Measurements from ENCODE around the gene OR2T1. TPM values are rescaled to one million over a fixed set of nuclear protein-coding genes. Genes with fewer than 3 reads are reported as not detected.

Gene OR2T1
- total RNA-seq, 1 experiment from 2014 or later, result not detected

GRCh38 chr1:248366609-248367008 is 36.2 kb upstream of the OR2T1 start:
- ChIA-PET POLR2A (no interaction called here), CTCF (no interaction called here)
- intact Hi-C loops (cut with micrococcal nuclease; ENCODE audit: unreplicated experiment), result no loop called here
- no peak overlapping the region for H3K4me3 ChIP-seq (ENCODE audit: low read depth, low read length)
- BruUV-seq (replicated peaks), result no TSS peak
- H3K9me3 ChIP-seq, result no peaks in the 10 kb centered on the region
- no peak for TF ChIP-seq CTCF (IDR thresholded peaks at IDR 0.05; ENCODE audit: insufficient read depth in 1 of 2, low read depth in 1 of 2, low read length in 1 of 2, severe bottlenecking in 1 of 2, unreplicated experiment in 1 of 2)
- no peaks in the 10 kb centered on the region for H3K27me3 Mint-ChIP-seq (ENCODE audit: insufficient read depth, unreplicated experiment)
- no peaks in the 10 kb centered on the region for H3K36me3 ChIP-seq (ENCODE audit: control insufficient read depth, insufficient read depth, low read length)
- no peak for DNase-seq
- no peaks in the 10 kb centered on the region for H3K36me3 Mint-ChIP-seq (ENCODE audit: insufficient read depth, unreplicated experiment)
- H3K27ac Mint-ChIP-seq (ENCODE audit: unreplicated experiment), result no peak overlapping the region
- H3K9me3 Mint-ChIP-seq (ENCODE audit: unreplicated experiment), result peaks cover 14% of the 10 kb centered on the region
- H3K4me3 Mint-ChIP-seq (ENCODE audit: unreplicated experiment), result no peak overlapping the region
- H3K27me3 ChIP-seq (replicated peaks; ENCODE audit: control insufficient read depth, insufficient read depth, low read length), result no peaks in the 10 kb centered on the region
- H3K4me1 ChIP-seq, result no peaks in the 10 kb centered on the region
- no peaks in the 10 kb centered on the region for H3K4me1 Mint-ChIP-seq (ENCODE audit: low read depth, unreplicated experiment)

GRCh38 chr1:248372394-248372793 is 30.5 kb upstream of the OR2T1 start:
- CTCF ChIA-PET, result no interaction called here
- Histone ChIP-seq H3K27me3 (replicated peaks; ENCODE audit: control insufficient read depth, insufficient read depth, low read length) (no peaks in the 10 kb centered on the region), H3K4me3 (ENCODE audit: low read depth, low read length) (no peak overlapping the region), H3K9me3 (no peaks in the 10 kb centered on the region), H3K4me1 (no peaks in the 10 kb centered on the region), H3K36me3 (ENCODE audit: control insufficient read depth, insufficient read depth, low read length) (no peaks in the 10 kb centered on the region)
- DNase-seq, result no peak
- H3K4me1 Mint-ChIP-seq (ENCODE audit: low read depth, unreplicated experiment), result no peaks in the 10 kb centered on the region
- POLR2A ChIA-PET, result no interaction called here
- no peak for TF ChIP-seq CTCF (IDR thresholded peaks at IDR 0.05; ENCODE audit: insufficient read depth in 1 of 2, low read depth in 1 of 2, low read length in 1 of 2, severe bottlenecking in 1 of 2, unreplicated experiment in 1 of 2)
- H3K27ac Mint-ChIP-seq (ENCODE audit: unreplicated experiment), result no peak overlapping the region
- BruUV-seq (replicated peaks), result no TSS peak
- H3K36me3 Mint-ChIP-seq (ENCODE audit: insufficient read depth, unreplicated experiment), result no peaks in the 10 kb centered on the region
- no peaks in the 10 kb centered on the region for H3K27me3 Mint-ChIP-seq (ENCODE audit: insufficient read depth, unreplicated experiment)
- no peak overlapping the region for H3K4me3 Mint-ChIP-seq (ENCODE audit: unreplicated experiment)
- intact Hi-C loops (cut with micrococcal nuclease; ENCODE audit: unreplicated experiment), result no loop called here
- peaks cover 14% of the 10 kb centered on the region for H3K9me3 Mint-ChIP-seq (ENCODE audit: unreplicated experiment)

GRCh38 chr1:248373761-248374160 is 29.1 kb upstream of the OR2T1 start:
- no peaks in the 10 kb centered on the region for H3K9me3 ChIP-seq
- no peaks in the 10 kb centered on the region for H3K27me3 Mint-ChIP-seq (ENCODE audit: insufficient read depth, unreplicated experiment)
- H3K9me3 Mint-ChIP-seq (ENCODE audit: unreplicated experiment), result peaks cover 14% of the 10 kb centered on the region
- H3K4me3 Mint-ChIP-seq (ENCODE audit: unreplicated experiment), result no peak overlapping the region
- no peak for TF ChIP-seq CTCF (IDR thresholded peaks at IDR 0.05; ENCODE audit: insufficient read depth in 1 of 2, low read depth in 1 of 2, low read length in 1 of 2, severe bottlenecking in 1 of 2, unreplicated experiment in 1 of 2)
- intact Hi-C loops (cut with micrococcal nuclease; ENCODE audit: unreplicated experiment), result no loop called here
- CTCF ChIA-PET, result no interaction called here
- H3K4me3 ChIP-seq (ENCODE audit: low read depth, low read length), result no peak overlapping the region
- H3K4me1 ChIP-seq, result no peaks in the 10 kb centered on the region
- POLR2A ChIA-PET, result no interaction called here
- BruUV-seq (replicated peaks), result no TSS peak
- no peaks in the 10 kb centered on the region for H3K36me3 ChIP-seq (ENCODE audit: control insufficient read depth, insufficient read depth, low read length)
- DNase-seq, result no peak
- H3K4me1 Mint-ChIP-seq (ENCODE audit: low read depth, unreplicated experiment), result no peaks in the 10 kb centered on the region
- H3K27ac Mint-ChIP-seq (ENCODE audit: unreplicated experiment), result no peak overlapping the region
- H3K36me3 Mint-ChIP-seq (ENCODE audit: insufficient read depth, unreplicated experiment), result no peaks in the 10 kb centered on the region
- H3K27me3 ChIP-seq (replicated peaks; ENCODE audit: control insufficient read depth, insufficient read depth, low read length), result no peaks in the 10 kb centered on the region

Data from Caco-2 (cell line).